ENCODE data around the gene EPN1.
A peak's percentile ranks its signal among the peaks of the same experiment; 100 is the strongest.

The EPN1 gene

DNA sequence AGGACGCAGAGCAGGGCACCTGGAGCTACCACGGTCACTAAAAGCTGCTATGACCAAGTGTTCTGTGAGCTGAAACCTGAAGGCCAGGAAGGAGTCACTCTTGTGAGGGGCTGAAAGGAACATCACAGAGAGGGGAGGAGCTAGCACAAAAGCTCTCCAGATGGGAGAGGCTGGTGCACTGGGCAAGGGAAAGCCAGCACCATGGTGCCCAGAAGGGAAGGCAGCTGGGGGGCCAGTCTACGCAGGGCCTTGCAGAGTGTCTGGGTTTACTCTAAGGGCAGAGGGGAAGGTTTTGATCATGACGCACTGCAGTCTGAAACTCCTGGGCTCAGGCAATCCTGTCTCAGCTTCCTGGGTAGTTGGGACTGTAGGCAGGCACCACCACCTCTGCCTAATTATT lies 38.3 kb upstream of the EPN1 start:
- DNase-seq (ENCODE audit: low spot score), result no peak
- in situ Hi-C loops (cut with MboI; ENCODE audit: low pct_unique_long_range_greater_than_20kb, low sequenced_read_pairs, unreplicated experiment), result no loop called here
- TF ChIP-seq, protein P1, sequence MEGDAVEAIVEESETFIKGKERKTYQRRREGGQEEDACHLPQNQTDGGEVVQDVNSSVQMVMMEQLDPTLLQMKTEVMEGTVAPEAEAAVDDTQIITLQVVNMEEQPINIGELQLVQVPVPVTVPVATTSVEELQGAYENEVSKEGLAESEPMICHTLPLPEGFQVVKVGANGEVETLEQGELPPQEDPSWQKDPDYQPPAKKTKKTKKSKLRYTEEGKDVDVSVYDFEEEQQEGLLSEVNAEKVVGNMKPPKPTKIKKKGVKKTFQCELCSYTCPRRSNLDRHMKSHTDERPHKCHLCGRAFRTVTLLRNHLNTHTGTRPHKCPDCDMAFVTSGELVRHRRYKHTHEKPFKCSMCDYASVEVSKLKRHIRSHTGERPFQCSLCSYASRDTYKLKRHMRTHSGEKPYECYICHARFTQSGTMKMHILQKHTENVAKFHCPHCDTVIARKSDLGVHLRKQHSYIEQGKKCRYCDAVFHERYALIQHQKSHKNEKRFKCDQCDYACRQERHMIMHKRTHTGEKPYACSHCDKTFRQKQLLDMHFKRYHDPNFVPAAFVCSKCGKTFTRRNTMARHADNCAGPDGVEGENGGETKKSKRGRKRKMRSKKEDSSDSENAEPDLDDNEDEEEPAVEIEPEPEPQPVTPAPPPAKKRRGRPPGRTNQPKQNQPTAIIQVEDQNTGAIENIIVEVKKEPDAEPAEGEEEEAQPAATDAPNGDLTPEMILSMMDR (IDR thresholded peaks at IDR 0.05; ENCODE audit: extremely low read depth, insufficient read depth, missing control alignments), result no peak

DNA sequence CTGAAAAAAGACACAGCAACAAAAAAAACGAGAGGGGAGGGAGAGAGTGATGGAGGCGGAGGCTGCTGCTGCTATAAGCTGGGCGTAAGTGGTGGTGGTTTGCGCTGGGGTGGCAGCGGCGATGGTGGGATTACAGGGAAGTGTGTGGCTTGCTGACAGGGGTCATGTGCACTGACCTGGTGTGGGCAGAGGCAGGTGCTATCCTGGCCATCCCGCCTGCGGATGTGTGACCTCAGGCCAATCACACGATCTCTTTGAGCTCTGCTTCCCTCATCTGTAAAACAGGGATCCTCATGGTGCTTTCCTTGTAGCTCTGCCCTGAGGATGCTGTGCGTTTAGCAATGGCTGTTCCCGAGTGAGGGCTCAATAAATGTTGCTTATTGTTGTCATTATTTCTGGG lies 37.5 kb upstream of the EPN1 start:
- in situ Hi-C loops (cut with MboI; ENCODE audit: low pct_unique_long_range_greater_than_20kb, low sequenced_read_pairs, unreplicated experiment), result no loop called here
- TF ChIP-seq, protein P1 (IDR thresholded peaks at IDR 0.05; ENCODE audit: extremely low read depth, insufficient read depth, missing control alignments), result no peak

DNA sequence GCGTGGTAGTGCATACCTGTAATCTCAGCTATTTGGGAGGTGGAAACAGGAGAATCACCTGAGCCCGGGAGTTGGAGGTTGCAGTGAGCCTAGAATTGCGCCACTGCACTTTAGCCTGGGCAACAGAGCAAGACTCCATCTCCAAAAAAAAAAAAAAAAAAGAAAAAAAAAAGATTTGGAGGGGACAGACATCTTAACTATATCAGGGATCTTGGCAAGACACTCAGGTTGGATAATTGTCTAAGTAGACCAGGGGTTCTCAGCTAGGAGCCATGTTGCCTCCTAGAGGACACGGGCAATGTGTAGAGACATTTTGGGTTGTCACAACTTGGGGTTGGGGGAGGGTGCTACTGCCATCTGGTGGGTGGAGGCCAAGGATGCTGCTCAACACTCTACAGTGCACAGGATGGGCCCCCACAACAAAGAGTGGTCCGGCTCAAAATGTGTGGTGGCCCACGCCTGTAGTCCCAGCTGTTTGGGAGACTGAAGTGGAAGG lies 36.1 kb upstream of the EPN1 start:
- no peak for DNase-seq (ENCODE audit: low spot score)
- in situ Hi-C loops (cut with MboI; ENCODE audit: low pct_unique_long_range_greater_than_20kb, low sequenced_read_pairs, unreplicated experiment), result no loop called here
- TF ChIP-seq, protein P1 (IDR thresholded peaks at IDR 0.05; ENCODE audit: extremely low read depth, insufficient read depth, missing control alignments), result peak; percentile 60

More for the DNA sequence above, 37.5 kb upstream of the EPN1 start:
- DNase-seq (ENCODE audit: low spot score), result no peak

DNA sequence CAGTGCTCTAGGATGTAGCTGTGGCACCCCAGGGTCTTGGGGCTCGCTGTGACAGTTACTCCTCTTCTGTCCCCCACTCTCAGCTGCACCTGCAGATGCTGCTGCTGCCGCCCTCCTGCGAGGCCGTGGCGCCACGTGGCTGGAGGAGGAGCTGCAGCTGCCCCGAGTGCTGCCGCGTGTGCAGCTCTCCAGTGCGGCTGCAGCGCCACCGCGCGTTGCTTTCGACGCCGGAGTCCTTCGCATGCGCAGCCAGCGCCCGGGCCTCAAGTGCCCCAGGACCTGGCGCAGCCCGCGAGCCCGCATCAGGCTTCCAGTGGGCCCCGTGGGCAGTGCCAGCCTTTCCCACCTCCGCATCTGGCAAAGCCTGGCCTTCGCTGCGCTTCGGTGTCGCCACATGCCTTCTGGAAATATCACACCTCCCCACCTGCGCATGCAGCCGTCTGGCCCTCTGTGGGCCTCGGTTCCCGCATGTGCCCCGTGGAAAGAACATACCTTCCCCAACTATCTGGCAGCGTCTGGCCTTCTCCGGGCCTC lies 34.9 kb upstream of the EPN1 start:
- TF ChIP-seq, protein P1 (IDR thresholded peaks at IDR 0.05; ENCODE audit: extremely low read depth, insufficient read depth, missing control alignments), result peak; percentile 63
- peak; percentile 72 for DNase-seq (ENCODE audit: low spot score)
- in situ Hi-C loops (cut with MboI; ENCODE audit: low pct_unique_long_range_greater_than_20kb, low sequenced_read_pairs, unreplicated experiment), result no loop called here

DNA sequence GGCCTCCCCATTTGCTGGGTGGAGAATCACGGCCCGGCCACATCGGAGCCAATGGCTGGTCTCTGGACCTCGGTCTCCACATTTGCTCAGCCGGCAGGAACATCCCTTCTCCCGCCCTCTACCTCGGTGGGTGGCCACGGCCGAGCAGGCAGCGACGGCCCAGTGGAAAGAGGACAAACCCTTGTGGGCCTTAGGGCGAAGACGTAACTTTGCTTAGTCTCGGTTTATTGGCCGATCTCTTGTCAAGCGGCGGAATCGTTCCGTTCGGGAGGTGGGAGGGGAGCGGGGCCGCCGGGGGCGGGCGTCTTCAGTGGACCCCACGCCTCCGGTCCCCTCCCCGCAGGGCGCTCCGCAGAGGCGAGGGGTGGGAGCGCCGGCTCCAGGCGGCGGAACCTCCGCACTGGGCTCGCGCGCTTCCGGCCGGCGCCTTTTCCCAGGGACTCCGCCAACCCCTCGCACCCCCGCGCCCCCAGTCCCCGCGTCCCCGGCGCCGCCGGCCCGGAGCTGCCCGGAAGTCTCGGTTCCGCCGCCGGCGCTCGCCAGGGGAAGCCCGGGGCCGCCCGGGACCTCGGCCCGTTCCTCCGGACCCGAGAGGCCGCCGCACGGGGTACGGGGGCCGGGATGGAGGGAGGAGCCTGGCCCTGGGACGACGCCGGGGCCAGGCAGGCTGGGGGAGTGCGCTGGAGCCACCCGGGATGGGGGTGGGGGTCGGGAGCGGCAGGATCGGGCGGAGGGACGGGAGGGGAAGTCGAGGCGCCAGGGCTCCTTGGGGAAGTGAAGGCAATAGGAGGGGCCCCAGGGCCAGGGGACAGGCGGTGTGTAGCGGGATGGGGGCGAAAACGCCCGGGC lies 34.2 kb upstream of the EPN1 start, which contains the start of gene ZNF580:
Gene ZNF580, plus strand, starts transcription at position 426 of the 849 bp plus-strand sequence. CDS start 1,507 bp downstream, outside the sequence.
- in situ Hi-C loops (cut with MboI; ENCODE audit: low pct_unique_long_range_greater_than_20kb, low sequenced_read_pairs, unreplicated experiment), result no loop called here
- TF ChIP-seq, protein P1 (IDR thresholded peaks at IDR 0.05; ENCODE audit: extremely low read depth, insufficient read depth, missing control alignments), result no peak
- DNase-seq (ENCODE audit: low spot score), result peak; percentile 83

DNA sequence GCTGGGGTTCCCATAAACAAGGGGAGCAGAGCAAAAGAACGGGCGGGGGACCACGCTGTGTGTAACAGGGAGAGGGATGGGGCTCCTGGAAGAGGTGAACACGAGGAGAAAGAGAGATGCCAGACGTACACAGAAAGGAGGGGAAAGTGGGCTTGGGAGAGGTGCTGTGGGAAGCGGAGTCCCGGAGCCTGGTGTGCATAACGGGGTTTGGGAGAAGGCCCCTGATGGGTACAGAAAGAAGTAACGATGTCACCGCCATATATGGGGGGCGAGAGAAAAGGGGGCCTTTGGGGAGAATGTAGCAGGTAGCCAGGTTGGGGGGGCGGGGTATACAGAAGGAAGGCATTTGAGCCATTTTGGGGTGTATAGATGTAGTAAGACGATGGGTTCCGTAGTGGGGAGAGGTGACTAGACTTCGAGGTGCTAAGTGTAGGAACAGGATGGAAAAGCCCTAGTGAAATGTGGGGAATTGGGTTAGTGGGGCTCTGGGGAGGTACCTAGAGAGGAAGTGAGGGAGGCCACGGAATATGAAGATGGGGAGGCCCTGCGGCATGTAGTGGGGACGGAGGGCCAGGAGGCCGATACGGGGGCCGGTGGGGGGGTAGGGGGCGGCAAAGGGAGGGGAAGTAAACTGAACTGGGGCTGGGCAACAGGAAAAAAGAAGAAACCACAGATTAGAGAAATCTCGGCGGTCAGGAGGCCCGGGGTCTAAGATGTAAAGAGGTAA lies 33.4 kb upstream of the EPN1 start:
- DNase-seq (ENCODE audit: low spot score), result peak; percentile 61

More for the DNA sequence above, 33.4 kb upstream of the EPN1 start:
- TF ChIP-seq, protein P1 (IDR thresholded peaks at IDR 0.05; ENCODE audit: extremely low read depth, insufficient read depth, missing control alignments), result no peak
- in situ Hi-C loops (cut with MboI; ENCODE audit: low pct_unique_long_range_greater_than_20kb, low sequenced_read_pairs, unreplicated experiment), result no loop called here

Measured in GM13977 (cell line).